HUDEP-2 (cell line): ENCODE results near the gene ZNF462.
"Not testable (repeated sequence)": the region's sequence is repeated elsewhere in the genome, so short reads cannot be mapped to it uniquely, and the experiment has no call there.

Source experiments
- DNase-seq, 76 experiments: peaks; one replicate each; lab custom pipeline; 2025; ENCODE audit not compliant: unreplicated experiment in 76 of 76; lab: John Stamatoyannopoulos, UW

The ZNF462 gene

DNA sequence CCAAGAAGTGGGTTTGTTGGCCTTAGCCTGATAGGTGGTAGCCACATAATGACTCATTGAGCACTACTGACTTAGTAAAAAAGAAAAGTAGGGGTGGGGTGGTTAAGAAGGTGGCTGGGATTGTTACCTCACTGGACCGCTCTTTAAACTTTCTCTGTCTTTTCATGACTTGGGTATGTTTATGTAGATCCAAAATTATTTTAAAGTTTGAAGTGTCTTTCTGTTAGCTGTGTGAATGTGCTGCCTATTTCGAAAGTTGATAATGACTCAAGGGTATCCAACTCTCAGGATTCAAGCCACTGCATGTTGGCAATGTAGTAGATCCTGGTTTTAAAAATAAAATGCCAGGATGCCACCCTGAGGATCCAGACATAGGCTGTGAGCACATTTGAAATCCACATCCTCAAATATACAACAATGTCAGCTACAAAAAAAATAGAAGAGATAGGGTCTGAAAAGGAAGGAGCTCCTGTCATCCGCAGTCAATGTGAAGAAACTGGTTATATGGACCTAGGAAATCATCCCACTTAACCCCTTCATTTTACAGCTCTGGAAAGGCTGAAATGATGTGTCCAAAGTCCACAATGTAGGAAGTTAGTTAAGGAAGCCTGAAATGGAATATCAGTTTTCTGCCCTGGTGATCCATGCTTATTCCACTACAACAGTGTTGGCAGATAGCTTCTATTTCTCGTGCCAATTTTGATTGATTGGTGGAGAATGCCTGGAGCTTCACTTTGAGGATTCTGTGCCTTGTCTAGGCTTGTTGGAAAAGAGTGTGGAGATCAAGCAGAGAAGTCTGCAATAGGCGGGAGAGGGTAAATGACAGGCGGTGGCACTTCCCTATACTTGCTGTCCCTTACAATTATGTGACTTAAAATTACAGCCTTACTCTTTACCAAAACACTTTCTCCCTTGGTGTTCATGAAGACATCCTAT lies 23.4 kb downstream of the ZNF462 start:
- no peak for DNase-seq

DNA sequence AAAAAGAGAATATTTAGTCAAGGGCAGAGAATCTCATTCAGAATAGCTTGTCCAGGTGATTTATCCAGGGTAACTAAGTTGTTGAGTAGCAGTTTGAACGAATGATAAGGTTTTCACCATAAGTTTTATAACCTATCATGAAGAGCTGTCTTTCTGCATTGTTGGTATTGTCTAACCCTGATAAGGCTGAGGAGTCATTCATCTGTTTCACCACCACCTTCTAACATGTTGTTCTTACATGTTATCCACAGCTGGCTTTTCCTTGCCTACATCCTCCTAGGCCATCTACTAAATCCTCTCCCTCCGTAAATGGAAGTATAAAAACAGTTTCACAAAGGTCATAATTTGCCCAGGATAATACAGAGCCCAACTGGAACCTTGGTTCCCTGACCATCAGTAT lies 24.1 kb downstream of the ZNF462 start:
- no peak for DNase-seq

DNA sequence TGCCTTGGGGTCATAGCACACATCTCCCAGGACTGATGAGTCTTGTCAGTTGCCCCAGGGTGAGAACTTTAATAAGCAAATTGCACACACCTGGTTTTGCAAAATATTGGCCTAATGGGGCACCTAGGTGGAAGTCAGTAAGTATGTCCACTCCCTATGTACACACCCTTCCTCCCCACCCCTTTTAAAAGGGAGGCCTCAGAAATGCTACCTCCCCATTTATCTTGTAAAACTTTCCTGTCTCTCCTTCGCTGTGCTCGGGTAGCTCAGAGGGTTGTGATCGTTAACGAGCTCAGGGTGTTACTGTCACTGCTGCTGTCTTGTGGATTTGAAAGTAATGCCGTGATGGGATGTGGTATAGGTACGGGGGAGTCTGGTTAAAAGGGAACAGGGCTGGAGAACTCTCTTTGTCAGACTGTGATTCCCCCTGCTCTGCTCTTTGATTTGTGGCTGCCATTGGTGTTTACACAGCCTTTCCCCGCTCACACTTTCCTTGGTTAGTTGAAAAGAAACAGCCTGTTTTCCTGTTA lies 26.2 kb downstream of the ZNF462 start:
- DNase-seq, result no peak

DNA sequence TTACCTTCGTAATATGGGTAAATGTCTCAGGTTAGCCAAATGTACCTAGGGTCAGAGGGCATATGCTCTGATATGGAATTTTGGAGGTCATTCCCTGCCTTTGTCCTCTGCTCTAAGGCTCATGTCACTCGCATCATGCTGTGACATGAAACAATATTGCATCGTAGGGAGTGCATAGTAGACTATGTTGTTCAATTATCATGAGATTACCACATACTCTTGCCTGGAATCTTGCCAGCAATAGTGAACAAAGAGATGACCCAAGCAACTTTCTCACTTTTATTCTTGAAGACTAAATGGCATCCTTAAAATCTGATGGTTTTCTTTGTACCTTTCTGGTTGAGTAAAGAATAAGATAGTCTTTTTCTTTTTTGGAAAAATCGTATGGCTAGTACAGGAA lies 27.6 kb downstream of the ZNF462 start:
- no peak for DNase-seq

DNA sequence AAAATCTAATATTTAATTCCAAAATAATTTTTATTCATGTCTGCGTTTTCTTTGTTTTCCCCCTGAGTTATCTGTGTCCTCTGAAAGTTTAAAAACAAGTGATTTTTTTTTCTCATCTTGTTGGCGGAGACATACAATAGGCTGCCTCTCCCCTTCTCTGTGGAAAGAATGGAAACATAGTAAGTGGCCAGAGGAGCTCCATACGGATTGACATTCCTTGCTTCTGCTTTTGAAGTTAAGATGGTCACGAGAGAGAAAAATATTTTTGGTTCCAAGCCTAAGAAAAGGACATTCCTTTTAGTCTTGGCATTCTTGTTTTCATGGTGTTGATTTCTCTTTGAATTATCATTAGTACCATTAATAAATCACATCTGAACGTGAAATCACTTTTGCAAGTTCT lies 28.3 kb downstream of the ZNF462 start:
- DNase-seq, result no peak

DNA sequence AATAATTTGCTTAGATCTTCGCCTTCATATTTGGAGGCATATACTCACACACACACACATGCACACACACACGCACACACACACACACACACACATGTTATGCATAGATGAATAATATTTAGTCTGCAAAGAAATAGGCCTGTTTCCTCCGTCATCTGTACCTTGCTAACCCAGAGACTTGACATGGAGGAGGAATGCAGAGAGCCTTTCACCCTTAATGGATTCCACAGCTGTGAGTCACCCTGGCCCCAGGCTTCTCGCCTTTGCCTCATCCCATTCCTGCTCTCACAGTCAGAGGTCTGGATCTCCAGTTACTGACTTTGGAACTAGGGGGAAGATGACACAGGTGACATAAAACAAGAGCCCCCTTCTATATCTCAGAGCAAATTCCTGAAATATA lies 29.7 kb downstream of the ZNF462 start:
- no peak for DNase-seq

DNA sequence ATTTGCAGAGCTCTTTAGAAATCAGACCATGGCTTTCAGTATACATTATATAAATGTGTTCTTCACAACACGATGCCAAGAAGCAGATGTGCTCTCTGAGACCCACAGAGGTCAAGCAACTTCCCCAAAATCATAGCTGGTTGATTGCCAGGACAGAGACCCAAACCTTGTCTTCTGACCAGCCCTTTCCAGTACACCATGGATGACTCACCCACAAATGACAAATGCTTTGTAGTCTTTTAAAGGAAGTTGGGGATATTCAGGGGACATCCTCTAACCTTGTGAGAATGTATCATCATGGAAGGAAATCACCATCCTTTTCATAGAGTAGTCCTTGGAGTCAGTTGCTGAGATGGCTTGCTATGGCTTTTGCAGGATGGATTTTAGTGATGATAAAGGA lies 30.1 kb downstream of the ZNF462 start:
- no peak for DNase-seq

DNA sequence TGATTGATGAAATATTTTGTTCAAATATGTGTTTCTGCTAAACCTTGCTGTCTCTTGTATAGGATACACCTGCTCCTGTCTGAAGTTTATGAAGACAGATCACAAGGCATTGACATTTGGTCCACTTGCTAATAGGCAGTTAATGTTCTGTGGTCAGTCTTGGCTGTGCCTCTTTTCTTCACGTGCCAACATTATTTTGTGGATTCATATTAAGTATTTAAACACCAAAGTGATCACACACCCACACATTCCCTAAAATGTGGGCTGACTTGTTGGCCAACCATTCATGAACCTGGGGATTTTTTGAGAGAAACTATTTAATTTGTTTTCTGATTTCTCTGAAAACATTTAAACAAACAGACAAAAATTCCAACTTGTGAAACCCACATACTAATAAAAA lies 33.7 kb downstream of the ZNF462 start:
- DNase-seq, result no peak

DNA sequence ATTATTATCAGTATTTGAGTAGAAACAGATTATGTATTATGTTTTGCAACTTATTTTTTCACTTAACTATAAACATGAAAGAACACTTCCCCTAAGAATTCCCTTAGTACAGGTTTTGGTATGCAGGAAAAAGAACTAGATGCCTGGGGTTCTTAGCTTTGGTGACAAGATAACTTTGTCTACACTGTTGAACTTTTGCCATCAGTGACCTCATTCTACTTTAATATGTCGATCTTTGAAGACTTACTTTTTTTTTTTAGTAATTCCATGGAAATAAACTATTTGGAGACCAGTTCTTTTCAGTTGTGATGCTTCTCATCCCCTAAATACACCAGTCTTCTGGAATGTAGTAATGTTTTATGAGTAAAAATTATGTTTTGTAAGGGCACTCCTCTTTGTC lies 34.3 kb downstream of the ZNF462 start:
- no peak for DNase-seq

DNA sequence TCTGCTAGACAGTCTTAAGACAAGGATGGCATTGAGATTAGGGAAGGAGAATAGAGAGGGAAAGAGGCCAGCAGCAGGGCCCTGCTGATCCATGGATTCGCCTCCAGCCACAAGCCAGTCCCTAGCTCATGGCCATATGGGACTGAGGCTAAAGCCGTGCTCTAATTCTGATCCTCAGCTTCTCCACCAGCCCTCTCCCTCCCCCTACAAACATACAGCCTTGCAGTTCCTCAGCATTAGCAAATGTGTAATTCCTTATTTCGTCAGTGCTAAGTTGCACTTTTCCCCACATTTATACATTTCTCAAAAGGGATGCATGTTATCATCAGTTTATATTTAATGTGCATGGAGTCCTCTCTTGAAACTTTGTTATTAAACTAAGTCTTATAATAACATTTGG lies 34.8 kb downstream of the ZNF462 start:
- DNase-seq, result no peak

DNA sequence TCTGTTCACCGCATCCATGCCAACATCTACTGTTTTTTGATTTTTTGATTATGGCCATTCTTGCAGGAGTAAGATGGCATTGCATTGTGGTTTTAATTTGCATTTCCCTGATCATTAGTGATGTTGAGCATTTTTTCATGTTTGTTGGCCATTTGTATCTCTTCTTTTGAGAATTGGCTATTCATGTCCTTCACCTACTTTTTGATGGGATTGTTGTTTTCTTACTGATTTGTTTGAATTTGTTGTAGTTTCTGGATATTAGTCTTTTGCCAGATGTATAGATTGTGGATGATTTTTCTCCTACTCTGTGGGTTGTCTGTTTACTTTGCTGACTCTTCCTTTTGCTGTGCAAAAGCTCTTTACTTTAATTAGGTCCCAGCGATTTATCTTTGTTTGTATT lies 37.6 kb downstream of the ZNF462 start:
- not testable (repeated sequence) for DNase-seq

DNA sequence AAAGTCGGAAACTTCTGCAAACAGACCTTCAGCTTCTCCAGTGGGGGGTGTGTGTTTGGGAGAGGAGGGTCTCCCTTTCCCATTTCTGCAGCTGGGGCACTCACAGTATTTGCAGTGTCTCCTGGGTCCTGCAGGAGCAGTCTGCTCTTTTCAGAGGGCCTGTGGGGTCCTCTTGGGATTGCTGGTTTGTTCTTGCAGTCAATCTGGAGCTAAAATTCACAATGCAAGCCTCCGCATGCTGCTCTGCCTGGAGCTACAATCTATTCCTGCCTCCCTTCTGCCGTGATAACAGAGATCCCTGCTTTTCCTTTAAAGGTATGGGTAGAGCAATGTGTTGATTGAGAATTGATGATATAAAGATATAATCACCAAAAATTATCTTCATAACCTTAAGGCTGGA lies 43.2 kb downstream of the ZNF462 start:
- no peak for DNase-seq

DNA sequence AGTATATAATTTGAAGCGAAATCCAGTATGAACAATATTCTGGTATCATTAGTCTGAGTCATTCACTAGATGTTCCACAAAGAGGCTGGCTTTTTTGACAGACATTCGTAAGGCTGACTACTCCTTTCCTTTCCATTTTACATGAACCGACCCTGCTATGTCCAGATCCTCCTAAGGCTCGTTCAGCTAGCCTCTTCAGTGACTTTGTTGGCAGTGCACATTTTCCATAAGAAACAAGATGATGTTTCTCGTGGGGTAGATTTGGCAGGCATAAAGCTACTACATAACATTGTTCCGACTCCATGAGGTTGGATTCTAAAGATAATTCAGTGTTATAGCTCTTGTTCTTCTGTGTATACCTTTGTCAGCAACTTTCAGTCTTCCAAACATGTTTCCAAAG lies 49.0 kb downstream of the ZNF462 start:
- no peak for DNase-seq

DNA sequence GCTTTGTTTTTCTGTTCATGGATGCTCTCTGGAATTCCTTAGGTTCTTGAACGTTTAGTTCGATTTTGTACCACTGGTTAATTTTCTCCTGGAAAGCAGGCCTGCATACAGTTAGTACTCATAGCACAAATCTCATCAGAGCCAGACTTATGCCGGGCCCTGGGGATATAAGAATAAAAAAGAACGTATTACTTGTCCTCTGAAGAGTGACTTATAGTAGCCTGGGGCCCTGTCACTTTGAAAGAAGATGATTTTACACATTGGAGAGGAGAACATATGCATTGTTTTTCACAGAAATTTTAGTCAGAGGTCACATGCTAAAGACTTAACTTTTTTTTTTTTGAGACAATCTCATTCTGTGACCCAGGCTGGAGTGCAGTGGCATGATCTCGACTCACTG lies 50.3 kb downstream of the ZNF462 start:
- DNase-seq, result no peak

DNA sequence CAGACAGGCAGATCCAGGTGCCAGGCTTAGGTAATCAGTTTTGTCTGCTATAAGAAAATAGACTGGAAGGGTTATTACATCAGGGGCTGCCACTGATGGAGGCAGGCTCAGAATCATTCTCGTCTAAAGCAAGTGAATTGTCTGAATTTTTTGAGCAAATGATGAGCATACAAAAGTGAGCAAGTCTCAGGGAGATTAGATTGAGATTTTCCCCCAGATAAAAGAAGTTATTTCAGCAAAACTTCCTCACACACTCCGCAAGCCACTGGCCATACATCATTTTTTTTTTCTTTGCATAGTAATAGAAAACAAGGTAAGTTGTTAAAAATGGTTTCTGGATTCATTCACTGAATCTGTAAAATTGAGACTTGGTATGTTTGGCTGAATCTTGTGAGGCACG lies 52.9 kb downstream of the ZNF462 start:
- no peak for DNase-seq

DNA sequence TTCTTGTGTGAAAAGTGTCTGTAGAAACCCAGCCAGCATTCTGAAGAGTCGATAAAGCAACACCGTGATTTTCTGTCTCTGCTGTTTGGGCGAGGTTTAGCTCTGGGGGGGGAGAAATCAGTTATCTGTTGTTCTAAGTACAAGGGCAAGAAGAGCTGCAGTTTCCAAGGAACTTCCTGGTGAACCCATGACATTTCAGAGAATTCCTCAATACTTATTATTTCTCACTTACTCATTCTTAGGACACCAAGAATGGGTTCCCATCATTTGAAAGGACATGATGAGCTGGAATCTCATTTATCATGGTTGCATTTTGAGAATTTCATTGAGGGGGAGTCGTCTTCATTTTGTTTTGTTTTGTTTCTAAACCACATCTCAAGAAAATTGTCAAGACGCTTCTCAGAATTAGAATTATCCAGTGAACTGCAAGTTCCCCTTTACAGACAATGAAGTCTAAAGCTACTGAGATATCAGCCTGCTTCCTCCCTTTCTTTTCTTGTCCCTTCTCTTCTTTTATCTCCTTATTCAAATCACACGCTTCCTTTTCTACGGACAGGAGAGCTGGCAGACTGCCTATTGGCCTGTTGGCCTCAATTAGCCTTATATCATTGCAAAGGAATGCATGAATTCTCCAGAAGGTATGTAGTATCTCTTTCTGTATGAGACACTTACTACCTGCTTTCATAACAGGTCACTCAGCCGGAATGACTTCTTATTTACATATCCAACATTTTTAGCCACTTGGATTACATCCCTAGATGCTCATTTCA lies 53.7 kb downstream of the ZNF462 start:
- DNase-seq, result no peak

DNA sequence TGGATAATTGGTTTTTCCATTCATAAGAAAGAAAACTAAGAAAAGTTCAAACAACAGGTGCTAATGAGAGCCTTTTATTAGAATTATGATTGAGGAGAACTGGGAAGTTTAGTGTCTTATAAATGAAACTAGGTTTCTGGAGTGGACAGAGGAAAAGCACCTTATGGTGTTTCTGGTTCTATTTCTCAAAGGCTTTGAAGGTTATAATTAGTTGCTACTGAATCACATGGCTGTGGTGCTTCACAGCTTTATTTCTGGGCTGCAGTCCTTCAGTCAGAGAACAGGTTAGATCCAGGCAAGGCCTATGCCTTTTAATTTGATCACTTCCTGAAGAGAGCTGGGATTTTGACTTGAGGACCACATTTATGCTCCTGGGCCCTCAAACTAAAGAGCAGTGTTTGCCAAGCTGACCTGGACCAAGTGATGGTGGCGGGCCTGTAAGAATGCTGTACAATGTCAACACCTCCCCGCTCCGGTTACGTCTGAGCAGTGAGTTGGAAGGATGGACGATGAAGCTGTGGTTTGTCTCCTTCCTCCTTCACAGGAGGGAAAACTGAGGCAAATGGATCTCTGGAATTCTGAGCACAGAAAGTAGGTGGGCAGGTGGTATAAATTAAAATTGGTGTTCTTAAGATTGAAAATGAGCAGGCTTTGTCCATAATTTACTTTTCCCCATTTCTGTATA lies 56.0 kb downstream of the ZNF462 start:
- DNase-seq, result no peak

DNA sequence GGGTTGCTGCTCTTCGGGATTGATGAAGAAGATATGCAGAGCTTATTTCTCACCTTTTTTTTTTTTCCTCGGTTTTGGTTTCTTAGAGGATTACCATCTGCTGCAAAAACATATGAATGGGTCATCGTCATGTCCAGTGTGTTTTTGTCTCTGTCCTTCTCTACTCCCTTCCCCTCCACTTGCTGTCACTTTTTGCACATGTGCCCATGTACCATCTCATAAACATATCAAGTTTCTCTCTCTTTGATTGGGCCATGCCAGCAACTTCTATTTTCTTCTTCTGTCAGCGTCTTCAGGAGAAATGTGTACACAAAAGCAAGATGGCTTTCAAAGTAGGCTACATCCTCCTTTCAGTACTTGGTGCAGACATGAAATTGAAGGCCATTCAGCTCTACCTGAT lies 57.1 kb downstream of the ZNF462 start:
- no peak for DNase-seq

DNA sequence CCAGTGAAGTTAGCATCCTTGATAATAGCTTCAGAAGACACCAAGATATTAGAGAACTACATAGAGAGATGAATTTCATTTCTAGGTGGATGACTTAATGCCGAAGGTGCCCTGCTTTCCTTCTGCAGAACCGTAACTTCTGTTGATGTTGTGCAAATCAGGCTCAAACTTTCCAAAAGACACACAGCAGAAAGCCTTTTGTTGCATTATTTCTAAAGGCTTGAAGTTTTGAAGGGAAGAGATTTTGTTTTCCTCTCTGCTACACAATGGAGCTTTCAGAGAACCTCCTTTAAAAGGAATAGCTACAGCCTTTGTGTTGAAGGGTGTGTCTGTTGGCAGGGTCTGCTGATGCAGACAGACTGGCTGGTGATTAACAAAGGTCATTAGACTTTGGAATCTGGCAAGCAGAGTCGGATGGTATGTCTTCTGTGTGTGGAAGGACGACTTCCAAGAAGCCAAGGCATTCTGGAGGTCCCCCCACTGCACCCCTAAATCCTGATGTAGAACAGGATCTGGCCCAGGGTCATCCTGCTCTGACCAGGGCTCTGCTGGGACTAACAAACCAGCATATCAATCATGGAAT lies 57.8 kb downstream of the ZNF462 start:
- no peak for DNase-seq

DNA sequence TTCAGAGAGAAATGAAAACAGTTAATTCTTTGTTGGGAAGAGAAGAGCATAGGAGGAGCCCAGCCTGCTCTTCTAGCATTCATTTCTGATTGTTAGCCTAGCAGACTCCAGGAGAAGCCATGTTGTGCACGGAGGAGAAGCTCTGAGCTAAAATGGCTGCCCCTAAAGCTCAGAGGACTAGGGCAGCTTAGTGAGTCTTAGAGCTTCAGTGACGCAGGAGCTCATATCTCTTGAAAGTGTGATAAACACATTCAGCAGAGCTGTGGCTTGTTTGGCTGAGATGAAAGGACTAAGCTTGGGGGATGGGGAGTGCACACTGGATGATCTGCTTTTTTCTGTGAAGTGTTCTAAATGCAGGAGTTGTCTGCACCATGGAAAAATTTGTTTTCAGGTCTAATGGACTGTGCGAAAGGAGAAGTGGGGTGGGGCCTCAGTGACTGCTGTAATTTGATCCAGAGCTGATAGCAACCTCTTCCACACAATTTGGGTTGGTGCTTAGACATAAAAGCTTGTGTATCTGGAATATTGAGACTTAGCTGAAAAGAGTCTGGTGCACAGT lies 58.5 kb downstream of the ZNF462 start:
- DNase-seq, result peak in 29 of 76 experiments; percentile 2 to 56 (median 11)
